AG10803 (cell line): ENCODE data around the gene DIPK1A.

ENCODE experiments used
- DNase-seq: peaks from one replicate; pipeline ENCODE4 v3.0.0; 2010; ENCODE audit warnings: low read depth
- H3K4me3 ChIP-seq: 2 replicates; pipeline ENCODE4 v1.5.1; 2011; ENCODE audit warnings: mild to moderate bottlenecking, low read length, control low read depth
- TF ChIP-seq, protein P1 (sequence below): conservative IDR thresholded peaks from 2 replicates; pipeline ENCODE4 v1.5.1; 2011; ENCODE audit warnings: mild to moderate bottlenecking, low read length, control low read depth, inconsistent platforms

The DIPK1A gene

DNA sequence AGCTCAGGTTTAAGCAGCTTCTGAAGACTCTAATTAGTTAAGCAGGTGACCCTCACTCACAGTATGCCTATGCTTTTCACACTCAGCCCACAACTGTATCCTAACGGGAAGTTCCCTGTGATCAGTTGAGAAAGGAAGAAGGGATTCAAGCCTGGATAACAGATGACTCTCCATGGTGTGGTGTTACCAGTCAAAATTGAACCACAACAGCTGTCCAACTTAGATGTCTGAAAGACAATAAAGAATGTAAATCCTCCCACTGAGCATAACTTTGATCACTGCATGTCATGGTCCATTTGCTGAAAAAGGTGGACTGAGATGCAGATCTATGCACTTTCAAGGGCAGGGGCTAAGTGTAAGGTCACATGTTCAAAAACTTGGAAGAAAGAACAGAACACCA is 32.3 kb upstream of the DIPK1A start:
- no peak for DNase-seq
- TF ChIP-seq, protein P1, sequence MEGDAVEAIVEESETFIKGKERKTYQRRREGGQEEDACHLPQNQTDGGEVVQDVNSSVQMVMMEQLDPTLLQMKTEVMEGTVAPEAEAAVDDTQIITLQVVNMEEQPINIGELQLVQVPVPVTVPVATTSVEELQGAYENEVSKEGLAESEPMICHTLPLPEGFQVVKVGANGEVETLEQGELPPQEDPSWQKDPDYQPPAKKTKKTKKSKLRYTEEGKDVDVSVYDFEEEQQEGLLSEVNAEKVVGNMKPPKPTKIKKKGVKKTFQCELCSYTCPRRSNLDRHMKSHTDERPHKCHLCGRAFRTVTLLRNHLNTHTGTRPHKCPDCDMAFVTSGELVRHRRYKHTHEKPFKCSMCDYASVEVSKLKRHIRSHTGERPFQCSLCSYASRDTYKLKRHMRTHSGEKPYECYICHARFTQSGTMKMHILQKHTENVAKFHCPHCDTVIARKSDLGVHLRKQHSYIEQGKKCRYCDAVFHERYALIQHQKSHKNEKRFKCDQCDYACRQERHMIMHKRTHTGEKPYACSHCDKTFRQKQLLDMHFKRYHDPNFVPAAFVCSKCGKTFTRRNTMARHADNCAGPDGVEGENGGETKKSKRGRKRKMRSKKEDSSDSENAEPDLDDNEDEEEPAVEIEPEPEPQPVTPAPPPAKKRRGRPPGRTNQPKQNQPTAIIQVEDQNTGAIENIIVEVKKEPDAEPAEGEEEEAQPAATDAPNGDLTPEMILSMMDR = no peak
- H3K4me3 ChIP-seq = no peak overlapping the region

DNA sequence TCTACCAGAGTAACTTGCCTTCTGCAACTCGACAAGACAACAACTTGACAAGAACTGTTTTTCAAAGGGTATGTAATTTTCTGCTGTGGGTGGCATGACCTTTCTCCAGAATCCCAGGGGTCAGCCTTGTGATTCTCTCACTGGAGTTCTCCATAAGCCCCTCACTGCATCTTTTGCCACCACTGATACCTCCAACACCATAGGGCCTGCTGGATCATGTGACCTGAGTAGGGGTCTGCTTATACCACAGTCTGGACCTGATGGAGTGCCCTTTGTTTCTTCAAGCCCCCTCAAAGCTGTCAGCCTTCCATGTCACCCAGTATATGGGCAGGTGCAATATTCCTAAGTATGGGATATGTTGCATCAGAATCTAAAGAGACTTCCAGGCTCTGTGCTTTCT is 31.6 kb upstream of the DIPK1A start:
- H3K4me3 ChIP-seq = no peak overlapping the region
- TF ChIP-seq, protein P1 = no peak
- DNase-seq = no peak

DNA sequence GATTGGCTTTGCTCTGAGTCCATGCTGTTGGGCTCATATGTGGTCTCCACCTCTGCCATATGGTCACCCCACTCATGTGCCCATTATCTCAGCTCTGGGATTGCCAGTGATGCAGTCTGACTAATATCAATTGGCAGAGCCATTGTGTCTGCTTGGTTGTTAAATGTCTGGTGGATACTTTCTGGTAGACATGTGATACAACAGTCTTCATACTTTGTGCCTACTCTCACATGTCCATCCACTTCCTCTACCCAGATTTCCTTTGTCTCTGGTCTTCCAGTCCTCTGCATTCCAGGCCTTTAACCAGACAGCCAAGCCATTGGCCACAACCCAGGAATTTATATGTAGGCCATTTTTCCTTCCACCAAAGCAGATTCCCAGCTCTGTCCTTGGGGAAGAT is 30.8 kb upstream of the DIPK1A start:
- TF ChIP-seq, protein P1 = no peak
- peak; percentile 53 for DNase-seq
- no peak overlapping the region for H3K4me3 ChIP-seq

DNA sequence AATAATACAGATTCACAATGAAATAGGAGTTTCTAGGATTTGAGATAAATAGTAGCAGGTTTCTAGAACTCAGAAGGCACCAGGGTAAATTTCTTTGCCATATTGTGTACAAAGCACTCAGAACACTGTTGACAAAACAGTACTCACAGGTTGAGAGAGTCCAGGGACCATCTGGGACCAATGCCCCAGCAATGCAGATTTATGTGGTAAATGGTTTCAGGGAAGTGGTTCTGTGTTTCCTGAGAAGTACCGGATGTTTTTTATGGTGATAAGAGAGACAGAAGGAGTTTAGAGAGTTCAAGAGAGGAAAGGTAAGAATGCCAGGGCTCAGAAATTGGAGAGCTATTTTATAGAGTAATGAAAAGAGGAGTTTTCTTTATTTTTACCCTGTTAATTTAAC is 29.6 kb upstream of the DIPK1A start:
- DNase-seq = no peak
- TF ChIP-seq, protein P1 = no peak
- H3K4me3 ChIP-seq = no peak overlapping the region

DNA sequence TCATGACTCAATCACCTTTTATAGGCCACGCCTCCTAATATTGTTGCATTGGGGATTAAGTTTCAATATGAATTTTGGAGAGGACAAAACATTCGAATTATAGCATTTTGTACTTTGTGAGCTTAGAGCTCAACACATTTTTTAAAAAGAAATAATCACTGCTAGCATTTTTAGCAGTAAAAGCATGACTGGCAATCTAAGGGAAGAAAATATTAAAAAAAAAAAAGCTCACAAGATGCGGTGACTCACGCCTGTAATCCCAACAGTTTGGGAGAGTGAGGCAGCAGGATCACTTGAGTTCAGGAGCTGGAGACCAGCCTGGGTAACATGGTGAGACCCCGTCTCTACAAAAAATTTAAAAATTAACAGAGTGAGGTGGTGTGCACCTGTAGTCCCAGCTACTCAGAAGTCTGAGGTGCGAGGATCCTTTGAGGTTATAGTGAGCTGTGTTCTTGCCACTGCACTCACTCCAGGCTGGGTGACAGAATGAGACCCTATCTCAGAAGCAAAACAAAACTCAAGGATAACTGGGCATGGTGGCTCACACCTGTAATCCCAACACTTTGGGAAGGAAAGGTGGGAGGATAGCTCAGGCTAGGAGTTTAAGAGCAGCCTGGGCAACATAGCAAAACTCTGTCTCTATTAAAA is 28.8 kb upstream of the DIPK1A start:
- no peak overlapping the region for H3K4me3 ChIP-seq
- DNase-seq = peak; percentile 19
- TF ChIP-seq, protein P1 = no peak

DNA sequence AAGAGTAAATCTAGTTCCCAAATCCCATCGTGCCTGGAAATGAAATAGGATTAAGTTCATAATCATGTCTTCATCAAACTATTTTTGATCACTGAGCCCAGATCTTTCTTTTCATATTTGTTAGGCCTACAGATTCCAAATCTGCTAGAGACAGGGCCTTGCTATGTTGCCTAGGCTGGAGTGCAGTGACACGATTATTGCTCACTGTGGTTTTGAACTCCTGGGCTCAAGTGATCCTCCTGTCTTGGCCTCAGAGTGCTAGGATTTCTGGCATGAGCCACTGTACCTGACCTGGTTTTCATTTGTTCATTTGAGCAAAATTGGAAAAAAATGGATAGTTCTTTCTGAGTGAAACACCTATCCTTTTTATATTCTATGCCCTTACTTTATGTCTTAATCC is 28.0 kb upstream of the DIPK1A start:
- H3K4me3 ChIP-seq = no peak overlapping the region
- DNase-seq = no peak
- TF ChIP-seq, protein P1 = no peak

DNA sequence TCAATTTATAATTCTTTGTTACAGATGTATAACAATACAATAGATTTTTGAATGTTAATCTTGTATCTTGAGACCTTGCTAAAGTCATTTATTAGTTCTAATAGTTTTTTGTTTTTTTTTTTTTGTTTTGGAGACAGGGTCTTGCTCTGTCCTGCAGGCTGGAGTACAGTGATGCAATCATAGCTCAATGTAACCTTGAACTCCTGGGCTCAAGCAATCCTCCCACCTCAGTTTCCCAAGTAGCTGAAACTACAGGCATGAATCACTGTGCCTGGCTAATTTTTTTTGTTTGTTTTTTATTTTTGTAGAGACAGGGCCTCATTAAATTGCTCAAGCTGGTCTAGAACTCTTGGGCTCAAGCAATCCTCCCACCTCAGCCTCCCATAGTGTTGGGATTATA is 26.2 kb upstream of the DIPK1A start:
- H3K4me3 ChIP-seq = no peak overlapping the region
- TF ChIP-seq, protein P1 = no peak
- no peak for DNase-seq
